ENCODE data around the gene ABCA2. TPM values are rescaled to one million over a fixed set of nuclear protein-coding genes. Genes with fewer than 3 reads are reported as not detected.

The ABCA2 gene
- total RNA-seq, 4 donors from 2014 or later = 51.1 to 204 (median 96.5) TPM

GRCh38 chr9:136975644-136976043 lies 52.4 kb downstream of the ABCA2 start:
- intact Hi-C loops (cut with DNase I; ENCODE audit: low total_unique reads) = no loop called here
- no peak for TF ChIP-seq POLR2A (IDR thresholded peaks at IDR 0.05)
- peak in 1 of 5 experiments; percentile 4 for TF ChIP-seq CTCF (IDR thresholded peaks at IDR 0.05)
- Histone ChIP-seq H3K36me3 (no peaks in the 10 kb centered on the region), H3K4me1 (peaks cover 0 to 19% (median 8%) of the 10 kb centered on the region in 4 donors), H3K27me3 (peaks cover 5% of the 10 kb centered on the region), H3K4me3 (no peak overlapping the region), H3K27ac (peak overlapping the region in 1 of 4 donors; percentile 9), H3K9me3 (no peaks in the 10 kb centered on the region)
- WGBS, 2 donors (ENCODE audit: low coverage in 1 of 2) = 52% methylated on average over 14 of the region's 14 CpGs; no CpG with 5 or more reads in 1 of the 2 donors
- in situ Hi-C loops (cut with MboI; ENCODE audit: low pct_ligation_motif_present in 1 of 4, low pct_unique_long_range_greater_than_20kb in 1 of 4, low sequenced_read_pairs in 3 of 4) = no loop called here
- DNase-seq = no peak

- Histone ChIP-seq H3K4me1 (peaks cover 0 to 19% (median 8%) of the 10 kb centered on the region in 4 donors), H3K27ac (peak overlapping the region in 1 of 4 donors; percentile 9), H3K36me3 (no peaks in the 10 kb centered on the region), H3K27me3 (peaks cover 5% of the 10 kb centered on the region), H3K4me3 (no peak overlapping the region), H3K9me3 (no peaks in the 10 kb centered on the region)
- TF ChIP-seq CTCF (IDR thresholded peaks at IDR 0.05) = no peak
- no peak for TF ChIP-seq POLR2A (IDR thresholded peaks at IDR 0.05)
- no peak for TF ChIP-seq POLR2AphosphoS5 (IDR thresholded peaks at IDR 0.05)
- TF ChIP-seq EP300 (IDR thresholded peaks at IDR 0.05; ENCODE audit: low read depth) = no peak
- intact Hi-C loops (cut with DNase I; ENCODE audit: low total_unique reads) (no loop called here), in situ Hi-C loops (cut with MboI; ENCODE audit: low pct_ligation_motif_present in 1 of 4, low pct_unique_long_range_greater_than_20kb in 1 of 4, low sequenced_read_pairs in 3 of 4) (no loop called here)
- 46% methylated on average over 13 of the region's 15 CpGs; no CpG with 5 or more reads in 1 of the 2 donors for WGBS, 2 donors (ENCODE audit: low coverage in 1 of 2)
- DNase-seq = no peak
These were observed 53.1 kb downstream of the ABCA2 start for GRCh38 chr9:136974817-136975535.

GRCh38 chr9:136973618-136974617 lies 54.1 kb downstream of the ABCA2 start:
- Histone ChIP-seq H3K27ac (no peak overlapping the region), H3K4me3 (no peak overlapping the region), H3K9me3 (no peaks in the 10 kb centered on the region), H3K4me1 (peaks cover 0 to 19% (median 8%) of the 10 kb centered on the region in 4 donors), H3K36me3 (no peaks in the 10 kb centered on the region), H3K27me3 (peaks cover 5% of the 10 kb centered on the region)
- WGBS, 2 donors (ENCODE audit: low coverage in 1 of 2) = 75 to 85% methylated on average over 7 to 25 of the region's 29 CpGs
- in situ Hi-C loops (cut with MboI; ENCODE audit: low pct_ligation_motif_present in 1 of 4, low pct_unique_long_range_greater_than_20kb in 1 of 4, low sequenced_read_pairs in 3 of 4) = no loop called here
- no peak for DNase-seq
- TF ChIP-seq EP300 (IDR thresholded peaks at IDR 0.05; ENCODE audit: low read depth) (no peak), CTCF (IDR thresholded peaks at IDR 0.05) (no peak), POLR2A (IDR thresholded peaks at IDR 0.05) (no peak), POLR2AphosphoS5 (IDR thresholded peaks at IDR 0.05) (no peak)
- intact Hi-C loops (cut with DNase I; ENCODE audit: low total_unique reads) = no loop called here

- Histone ChIP-seq H3K27me3 (peaks cover 2% of the 10 kb centered on the region), H3K4me1 (peaks cover 0 to 13% (median 2%) of the 10 kb centered on the region in 4 donors), H3K4me3 (no peak overlapping the region), H3K36me3 (no peaks in the 10 kb centered on the region), H3K9me3 (no peaks in the 10 kb centered on the region), H3K27ac (no peak overlapping the region)
- in situ Hi-C loops (cut with MboI; ENCODE audit: low pct_ligation_motif_present in 1 of 4, low pct_unique_long_range_greater_than_20kb in 1 of 4, low sequenced_read_pairs in 3 of 4) (no loop called here), intact Hi-C loops (cut with DNase I; ENCODE audit: low total_unique reads) (no loop called here)
- TF ChIP-seq EP300 (IDR thresholded peaks at IDR 0.05; ENCODE audit: low read depth) (no peak), POLR2AphosphoS5 (IDR thresholded peaks at IDR 0.05) (no peak), CTCF (IDR thresholded peaks at IDR 0.05) (no peak), POLR2A (IDR thresholded peaks at IDR 0.05) (no peak)
- 63% methylated on average over 13 of the region's 13 CpGs; no CpG with 5 or more reads in 1 of the 2 donors for WGBS, 2 donors (ENCODE audit: low coverage in 1 of 2)
- no peak for DNase-seq
These were observed 55.3 kb downstream of the ABCA2 start for GRCh38 chr9:136972743-136973142.

All from transverse colon (tissue), 4 donors.